DND-41 (cell line): ENCODE results near the gene ARPP21.

Experiments
- ATAC-seq: fragments of 200-7000 bp; cut with Tn5 transposase; 3 replicates; pipeline ENCODE4 v1.9.1; 2021; ENCODE audit warnings: low read depth; ENCODE audit not compliant: insufficient read depth
- DNase-seq: peaks from one replicate; pipeline ENCODE4 v3.0.0-alpha.2; 2020
- H2AFZ ChIP-seq: 2 replicates; pipeline ENCODE4 v1.6.0; 2012; ENCODE audit warnings: low read depth, low read length
- H3K27ac ChIP-seq: 2 replicates; pipeline ENCODE4 v1.5.1; 2012; ENCODE audit warnings: low read length, inconsistent platforms
- H3K27me3 ChIP-seq: fragments of 200-600 bp; sonication (generic); 2 replicates; pipeline ENCODE4 v1.6.0; 2012; ENCODE audit warnings: low read length, mild to moderate bottlenecking, inconsistent platforms; ENCODE audit not compliant: insufficient read depth, poor library complexity
- H3K36me3 ChIP-seq: 2 replicates; pipeline ENCODE4 v1.5.1; 2012; ENCODE audit warnings: low read length, inconsistent platforms; ENCODE audit not compliant: insufficient read depth
- H3K4me1 ChIP-seq: 2 replicates; pipeline ENCODE4 v1.5.1; 2012; ENCODE audit warnings: mild to moderate bottlenecking, low read length; ENCODE audit not compliant: insufficient read depth
- H3K4me2 ChIP-seq: 2 replicates; pipeline ENCODE4 v1.6.0; 2012; ENCODE audit warnings: mild to moderate bottlenecking, moderate library complexity, low read length, inconsistent platforms; ENCODE audit not compliant: insufficient read depth
- H3K4me3 ChIP-seq, 2 experiments: fragments of 200-600 bp in 1 of 2; shearing (Covaris generic) in 1 of 2; 2 replicates each; pipeline ENCODE4 v1.5.1; 2012 to 2016; ENCODE audit warnings: inconsistent platforms in 2 of 2, low read length in 2 of 2, mild to moderate bottlenecking in 2 of 2, low read depth in 1 of 2, moderate library complexity in 1 of 2
- H3K79me2 ChIP-seq: 2 replicates; pipeline ENCODE4 v1.6.0; 2012; ENCODE audit warnings: low read length, inconsistent platforms; ENCODE audit not compliant: insufficient read depth
- H3K9ac ChIP-seq: 2 replicates; pipeline ENCODE4 v1.6.0; 2012; ENCODE audit warnings: low read depth, mild to moderate bottlenecking, inconsistent platforms, low read length, moderate library complexity
- H3K9me3 ChIP-seq: 2 replicates; pipeline ENCODE4 v1.5.1; 2012; ENCODE audit warnings: low read length, moderate library complexity, mild to moderate bottlenecking, inconsistent platforms; ENCODE audit not compliant: insufficient read depth, severe bottlenecking
- H4K20me1 ChIP-seq: 2 replicates; pipeline ENCODE4 v1.6.0; 2012; ENCODE audit warnings: low read length; ENCODE audit not compliant: insufficient read depth
- CTCF ChIP-seq: IDR thresholded peaks from 2 replicates; pipeline ENCODE4 v1.5.1; 2012; ENCODE audit warnings: borderline replicate concordance, low read length, moderate library complexity, mild to moderate bottlenecking; ENCODE audit not compliant: poor library complexity, severe bottlenecking; ENCODE audit errors: extremely low read depth
- EZH2 ChIP-seq: IDR thresholded peaks from 3 replicates; pipeline ENCODE4 v1.6.1; 2012; ENCODE audit warnings: borderline replicate concordance, low read depth, mild to moderate bottlenecking, moderate library complexity, low read length, inconsistent platforms; ENCODE audit not compliant: severe bottlenecking

Gene ARPP21

DNA sequence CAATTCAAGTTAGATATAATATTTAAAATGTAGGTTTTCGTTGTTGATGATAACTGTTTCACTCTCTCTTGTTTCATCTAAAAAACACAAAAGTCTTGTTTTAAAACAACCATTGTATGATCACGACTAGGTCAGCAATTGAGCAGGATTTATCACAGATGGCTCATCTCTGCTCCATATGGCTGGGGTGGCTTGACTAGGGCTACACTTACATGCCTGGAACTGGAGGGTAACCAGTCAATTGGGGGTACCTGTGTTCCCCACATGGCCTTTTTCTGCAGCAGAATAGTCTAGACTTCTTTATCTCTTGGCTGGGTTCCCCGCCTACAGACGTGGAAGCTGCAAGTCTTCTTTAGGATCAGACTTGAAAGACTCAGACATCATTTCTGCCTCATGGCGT is 103.9 kb downstream of the ARPP21 start:
- no peak for TF ChIP-seq CTCF
- TF ChIP-seq EZH2: no peak
- H3K9me3 ChIP-seq: no peaks in the 10 kb centered on the region
- peaks cover 13% of the 10 kb centered on the region for H3K4me1 ChIP-seq
- H2AFZ ChIP-seq: no peak overlapping the region
- DNase-seq (no peak), ATAC-seq (no peak)
- no peak overlapping the region for H3K9ac ChIP-seq
- peaks cover 74% of the 10 kb centered on the region for H3K79me2 ChIP-seq
- no peak overlapping the region for H3K27ac ChIP-seq
- H4K20me1 ChIP-seq: peaks cover 25% of the 10 kb centered on the region
- H3K4me3 ChIP-seq: no peak overlapping the region
- no peak overlapping the region for H3K4me2 ChIP-seq
- H3K36me3 ChIP-seq: peaks cover 100% of the 10 kb centered on the region
- H3K27me3 ChIP-seq: no peaks in the 10 kb centered on the region

GRCh38 chr3:35744419-35744818 is 105.1 kb downstream of the ARPP21 start:
- no peak overlapping the region for H3K4me3 ChIP-seq
- peaks cover 73% of the 10 kb centered on the region for H3K79me2 ChIP-seq
- H3K9me3 ChIP-seq: no peaks in the 10 kb centered on the region
- H3K27me3 ChIP-seq: no peaks in the 10 kb centered on the region
- TF ChIP-seq EZH2 (no peak), CTCF (no peak)
- no peak overlapping the region for H2AFZ ChIP-seq
- H4K20me1 ChIP-seq: peaks cover 21% of the 10 kb centered on the region
- no peak overlapping the region for H3K9ac ChIP-seq
- H3K4me2 ChIP-seq: no peak overlapping the region
- H3K4me1 ChIP-seq: peaks cover 13% of the 10 kb centered on the region
- H3K36me3 ChIP-seq: peaks cover 100% of the 10 kb centered on the region
- DNase-seq (no peak), ATAC-seq (no peak)
- no peak overlapping the region; the same call in 1 of the 2 replicates for H3K27ac ChIP-seq

GRCh38 chr3:35745351-35745750 is 106.0 kb downstream of the ARPP21 start:
- no peak for TF ChIP-seq EZH2
- TF ChIP-seq CTCF: no peak
- peaks cover 98% of the 10 kb centered on the region for H3K36me3 ChIP-seq
- H3K9me3 ChIP-seq: no peaks in the 10 kb centered on the region
- no peaks in the 10 kb centered on the region for H3K27me3 ChIP-seq
- H3K4me2 ChIP-seq: no peak overlapping the region
- ATAC-seq: no peak
- H2AFZ ChIP-seq: no peak overlapping the region
- no peak overlapping the region for H3K4me3 ChIP-seq
- no peak overlapping the region for H3K9ac ChIP-seq
- peaks cover 13% of the 10 kb centered on the region for H3K4me1 ChIP-seq
- peaks cover 74% of the 10 kb centered on the region for H3K79me2 ChIP-seq
- DNase-seq: no peak
- H4K20me1 ChIP-seq: peaks cover 22% of the 10 kb centered on the region
- H3K27ac ChIP-seq: no peak overlapping the region; the same call in 1 of the 2 replicates
